ENCODE results near the gene TRMU. TPM values are rescaled to one million over a fixed set of nuclear protein-coding genes. Genes with fewer than 3 reads are reported as not detected.

Gene TRMU
- total and polyA plus RNA-seq, 2 experiments from 2014 or later = 48.3 to 70.4 TPM

DNA sequence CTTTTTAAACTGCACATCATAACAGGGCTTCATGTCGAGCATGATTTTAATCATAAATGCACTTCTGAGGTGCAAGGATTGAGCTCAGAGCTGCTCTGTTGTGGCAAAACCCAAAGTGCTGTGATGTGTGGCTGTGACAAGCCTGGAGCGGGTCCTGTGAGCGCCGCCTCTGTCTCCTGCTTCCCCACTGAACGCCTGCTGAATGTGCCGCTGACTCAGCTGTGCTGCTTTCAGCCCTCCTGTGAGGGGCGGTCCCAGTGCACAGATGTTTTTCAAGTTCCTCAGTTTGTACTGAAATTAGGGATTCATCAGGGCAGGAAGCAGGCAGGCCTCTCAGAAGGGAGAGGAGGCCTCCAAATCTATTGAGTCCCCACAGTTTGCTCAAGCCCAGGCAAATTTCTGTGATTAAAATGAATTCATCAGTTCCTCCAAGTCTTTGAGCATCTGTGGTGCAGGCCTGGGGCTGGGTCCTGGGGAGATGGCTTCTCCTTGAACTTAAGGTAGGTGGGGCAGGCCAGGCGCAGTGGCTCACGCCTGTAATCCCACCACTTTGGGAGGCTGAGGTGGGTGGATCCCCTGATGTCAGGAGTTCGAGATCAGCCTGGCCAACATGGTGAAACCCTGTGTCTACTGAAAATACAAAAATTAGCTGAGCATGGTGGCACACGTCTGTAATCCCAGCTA is 41.8 kb upstream of the TRMU start (continued):
- TF ChIP-seq CTCF (conservative IDR thresholded peaks at IDR 0.05; ENCODE audit: low read depth in 2 of 2) (no peak), POLR2AphosphoS5 (IDR thresholded peaks at IDR 0.05; ENCODE audit: low read depth) (no peak), ZNF114 (CRISPR knock-in tag; IDR thresholded peaks at IDR 0.05) (no peak), JUNB (IDR thresholded peaks at IDR 0.05; ENCODE audit: unreplicated experiment) (no peak), NANOG (IDR thresholded peaks at IDR 0.05; ENCODE audit: borderline replicate concordance) (no peak), CREB1 (CRISPR knock-in tag; IDR thresholded peaks at IDR 0.05; ENCODE audit: low read depth) (no peak), ZNF331 (CRISPR knock-in tag; IDR thresholded peaks at IDR 0.05; ENCODE audit: low read depth) (no peak)

DNA sequence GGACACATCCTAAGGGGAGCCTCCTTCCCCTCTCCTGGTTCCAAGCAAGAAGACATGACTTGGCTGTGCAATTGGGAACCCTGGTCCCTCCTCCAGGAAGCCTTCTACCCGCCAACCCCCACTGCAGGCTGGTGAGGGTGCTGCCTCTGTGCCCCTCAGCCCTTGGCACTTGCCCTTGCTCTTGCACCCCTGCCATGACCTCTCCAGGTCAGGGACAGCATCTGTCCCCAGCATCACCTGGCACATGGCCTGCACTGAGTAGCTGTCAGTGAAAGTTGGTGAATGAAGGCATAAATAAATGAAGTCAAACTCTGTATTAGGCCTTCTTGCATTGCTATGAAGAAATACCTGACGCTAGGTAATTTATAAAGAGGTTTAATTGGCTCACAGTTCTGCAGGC is 40.7 kb upstream of the TRMU start:
- ATAC-seq (no peak), DNase-seq (ENCODE audit: low spot score) (no peak)
- Histone ChIP-seq H2AFZ (no peak overlapping the region), H3K4me3 (no peak overlapping the region), H3K27ac (ENCODE audit: low read depth) (no peak overlapping the region), H3K79me2 (replicated peaks; ENCODE audit: insufficient read depth) (peaks cover 19% of the 10 kb centered on the region), H4K20me1 (replicated peaks; ENCODE audit: insufficient read depth) (peaks cover 4% of the 10 kb centered on the region; the same call in 1 of the 2 replicates), H3K36me3 (ENCODE audit: insufficient read depth) (no peaks in the 10 kb centered on the region), H3K9me2 (ENCODE audit: insufficient read depth) (no peaks in the 10 kb centered on the region), H3K27me3 (ENCODE audit: insufficient read depth) (no peaks in the 10 kb centered on the region), H3K4me2 (no peak overlapping the region), H3F3A (replicated peaks; ENCODE audit: low read depth) (no peaks in the 10 kb centered on the region; the same call in 1 of the 2 replicates), H3K4me1 (ENCODE audit: insufficient read depth) (peaks cover 10% of the 10 kb centered on the region)
- H3K4me1 Mint-ChIP-seq = peaks cover 19% of the 10 kb centered on the region
- peaks cover 2% of the 10 kb centered on the region; the same call in 1 of the 3 replicates for H3K9me3 Mint-ChIP-seq
- peaks cover 20% of the 10 kb centered on the region for H3K27me3 Mint-ChIP-seq (ENCODE audit: insufficient read depth, low read depth, poor library complexity)
- no peak overlapping the region for H3K27ac Mint-ChIP-seq
- H3K4me3 Mint-ChIP-seq = peak overlapping the region; percentile 90
- H3K36me3 Mint-ChIP-seq (ENCODE audit: low read depth) = peaks cover 22% of the 10 kb centered on the region
- TF ChIP-seq ZNF462 (CRISPR knock-in tag; IDR thresholded peaks at IDR 0.05) (no peak), EZH2 (IDR thresholded peaks at IDR 0.05; ENCODE audit: low read depth, unreplicated experiment) (no peak), EZH2phosphoT487 (IDR thresholded peaks at IDR 0.05; ENCODE audit: unreplicated experiment) (no peak), JUNB (IDR thresholded peaks at IDR 0.05; ENCODE audit: unreplicated experiment) (no peak), POLR2AphosphoS5 (IDR thresholded peaks at IDR 0.05; ENCODE audit: low read depth) (no peak), CREB1 (CRISPR knock-in tag; IDR thresholded peaks at IDR 0.05; ENCODE audit: low read depth) (no peak), CTCF (conservative IDR thresholded peaks at IDR 0.05; ENCODE audit: low read depth in 2 of 2) (no peak), NANOG (IDR thresholded peaks at IDR 0.05; ENCODE audit: borderline replicate concordance) (no peak)

Measured in GM23338 (cell line).